T47D (cell line): Measurements from ENCODE around the gene ASCL4.
A peak's percentile ranks its signal among the peaks of the same experiment; 100 is the strongest.
"Not testable (repeated sequence)": the region's sequence is repeated elsewhere in the genome, so short reads cannot be mapped to it uniquely, and the experiment has no call there.

Source experiments
- DNase-seq, 2 experiments: peaks; one replicate each; pipeline versions ENCODE4 v3.0.0 to v3.0.0-alpha.2; 2011 to 2012; ENCODE audit warnings: low read depth in 1 of 2, low spot score in 1 of 2
- JUND ChIP-seq: IDR thresholded peaks from 2 replicates; pipeline ENCODE4 v1.6.1; 2012; ENCODE audit warnings: low read depth
- in situ Hi-C: cut with HindIII; loops from 2 replicates; pipeline ENCODE4 v1.10.0; 2016; ENCODE audit warnings: low sequenced_read_pairs, low pct_unique_long_range_greater_than_20kb

ASCL4 gene, protein sequence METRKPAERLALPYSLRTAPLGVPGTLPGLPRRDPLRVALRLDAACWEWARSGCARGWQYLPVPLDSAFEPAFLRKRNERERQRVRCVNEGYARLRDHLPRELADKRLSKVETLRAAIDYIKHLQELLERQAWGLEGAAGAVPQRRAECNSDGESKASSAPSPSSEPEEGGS

DNA sequence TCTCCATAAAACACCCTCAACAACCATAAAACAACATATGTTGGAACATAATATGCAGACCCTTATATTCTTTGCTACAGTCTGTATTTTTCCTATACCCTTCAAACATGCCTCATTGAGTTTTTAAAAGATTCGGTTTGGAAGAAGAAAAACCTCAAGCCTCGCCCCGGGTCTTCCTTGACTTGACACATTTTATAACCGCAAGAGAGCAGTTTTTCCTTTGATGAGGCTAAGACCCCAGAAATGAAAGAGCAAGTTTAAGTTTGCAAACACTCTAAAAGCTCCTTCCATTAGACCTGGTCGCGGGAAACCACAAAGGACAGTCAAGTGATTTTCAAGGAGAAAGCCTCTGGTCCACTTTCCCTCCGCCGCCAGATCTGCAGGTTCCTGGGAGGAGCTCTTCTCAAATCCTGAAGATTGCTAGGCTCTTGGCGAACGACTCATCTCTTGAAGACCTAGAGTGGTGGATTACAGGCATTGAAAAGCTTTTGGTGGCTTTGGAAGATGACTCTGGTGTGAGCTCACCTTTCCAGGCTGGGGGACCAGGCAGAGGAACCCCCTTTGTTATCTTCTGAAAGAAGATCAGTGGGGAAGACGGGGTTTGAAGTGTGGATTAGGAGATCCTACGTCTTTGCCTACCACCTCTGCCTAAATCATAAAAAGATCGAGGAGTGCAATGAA is at the start of gene ASCL4:
TSS of gene ASCL4 (plus strand) at position 356 of the 681 bp plus-strand sequence. CDS start 515 bp downstream, outside the sequence.
- TF ChIP-seq JUND: no peak
- DNase-seq: peak in 1 of 2 experiments; percentile 26
- in situ Hi-C loops: no loop called here

DNA sequence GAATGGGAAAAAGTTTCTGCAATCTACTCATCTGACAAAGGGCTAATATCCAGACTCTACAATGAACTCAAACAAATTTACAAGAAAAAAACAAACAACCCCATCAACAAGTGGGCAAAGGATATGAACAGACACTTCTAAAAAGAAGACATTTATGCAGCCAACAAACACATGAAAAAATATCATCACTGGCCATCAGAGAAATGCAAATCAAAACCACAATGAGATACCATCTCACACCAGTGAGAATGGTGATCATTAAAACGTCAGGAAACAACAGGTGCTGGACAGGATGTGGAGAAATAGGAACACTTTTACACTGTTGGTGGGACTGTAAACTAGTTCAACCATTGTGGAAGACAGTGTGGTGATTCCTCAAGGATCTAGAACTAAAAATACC is 47.2 kb upstream of the ASCL4 start:
- in situ Hi-C loops, DNase-seq: not testable (repeated sequence)

DNA sequence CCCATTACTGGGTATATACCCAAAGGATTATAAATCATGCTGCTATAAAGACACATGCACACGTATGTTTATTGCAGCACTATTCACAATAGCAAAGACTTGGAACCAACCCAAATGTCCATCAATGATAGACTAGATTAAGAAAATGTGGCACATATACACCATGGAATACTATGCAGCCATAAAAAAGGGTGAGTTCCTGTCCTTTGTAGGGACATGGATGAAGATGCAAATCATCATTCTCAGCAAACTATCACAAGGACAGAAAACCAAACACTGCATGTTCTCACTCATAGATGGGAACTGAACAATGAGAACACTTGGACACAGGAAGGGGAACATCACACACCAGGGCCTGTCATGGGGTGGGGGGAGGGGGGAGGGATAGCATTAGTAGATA is 46.8 kb upstream of the ASCL4 start:
- DNase-seq, in situ Hi-C loops: not testable (repeated sequence)

DNA sequence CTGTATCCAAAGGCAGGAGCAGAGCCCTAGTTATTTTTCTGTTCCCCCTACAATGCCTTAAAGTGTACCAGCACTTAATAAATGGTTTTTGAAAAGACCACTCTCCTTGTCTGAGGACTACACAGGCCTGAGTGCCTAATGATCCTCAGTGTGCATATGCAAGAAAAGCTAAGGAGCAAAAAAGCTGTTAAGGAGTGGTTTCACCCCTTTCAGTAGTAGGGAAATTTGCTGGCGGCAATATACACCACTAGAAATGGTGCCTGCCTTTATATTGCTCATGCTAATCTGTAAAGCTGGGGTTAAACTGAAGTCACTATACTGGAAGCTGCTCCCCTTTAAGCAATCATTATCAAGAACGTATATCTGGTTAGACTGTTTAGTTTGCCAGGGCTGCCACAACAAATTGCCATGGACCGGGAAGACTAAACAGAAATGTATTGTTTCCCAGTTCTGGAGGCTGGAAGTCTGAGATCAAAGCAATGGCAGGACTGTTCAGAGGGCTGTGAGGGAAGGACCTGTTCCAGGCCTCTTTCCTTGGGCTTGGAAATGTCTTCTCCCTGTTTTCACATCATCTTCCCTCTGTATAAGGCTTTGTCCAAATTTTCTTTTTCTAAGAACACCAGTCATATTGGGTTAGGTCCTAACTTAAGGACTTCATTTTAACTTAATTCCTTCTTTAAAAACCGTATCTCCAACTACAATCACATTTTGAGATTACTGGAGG is 43.7 kb upstream of the ASCL4 start:
- in situ Hi-C loops: no loop called here
- no peak for TF ChIP-seq JUND
- DNase-seq: no peak

DNA sequence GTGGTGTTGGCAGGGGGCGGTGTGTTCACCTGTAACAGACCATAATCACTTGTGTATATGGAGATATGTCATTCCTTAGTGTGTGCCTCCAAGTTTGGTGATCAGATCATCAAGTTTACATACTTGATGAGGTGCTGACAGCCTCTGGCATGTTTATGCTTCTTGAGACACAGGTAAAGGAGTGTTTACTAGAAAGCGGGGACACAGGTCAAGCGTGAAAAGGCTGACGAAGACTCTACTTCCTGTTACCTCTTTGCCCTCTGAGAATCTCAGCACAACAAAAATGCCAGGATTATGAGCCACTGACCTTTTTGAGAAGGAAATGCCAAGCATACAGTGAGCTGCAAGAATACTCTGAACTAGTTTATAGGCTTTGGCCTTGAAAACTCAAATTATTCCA is 43.1 kb upstream of the ASCL4 start:
- peak in 1 of 2 experiments; percentile 43 for DNase-seq
- in situ Hi-C loops: no loop called here
- no peak for TF ChIP-seq JUND

DNA sequence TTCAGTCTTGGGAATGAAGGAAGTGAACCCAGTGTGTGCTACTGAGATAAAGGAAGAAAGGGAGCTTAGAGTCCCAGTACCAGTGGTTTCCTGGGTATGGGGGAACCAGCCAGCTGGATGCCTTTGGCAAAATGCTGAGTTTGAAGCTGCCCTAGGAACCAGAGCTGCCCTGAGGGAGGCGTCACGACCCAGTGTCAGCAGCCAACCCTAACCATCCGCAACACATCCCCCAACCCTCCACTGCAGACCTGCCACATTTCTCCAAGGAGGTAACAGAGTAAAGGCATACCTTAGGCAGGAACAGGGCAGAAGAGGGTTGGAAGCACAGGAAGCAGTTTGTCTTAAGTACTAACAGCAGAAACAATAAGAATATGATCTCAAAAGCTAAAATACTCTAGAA is 42.1 kb upstream of the ASCL4 start:
- TF ChIP-seq JUND: no peak
- in situ Hi-C loops: no loop called here
- no peak for DNase-seq

DNA sequence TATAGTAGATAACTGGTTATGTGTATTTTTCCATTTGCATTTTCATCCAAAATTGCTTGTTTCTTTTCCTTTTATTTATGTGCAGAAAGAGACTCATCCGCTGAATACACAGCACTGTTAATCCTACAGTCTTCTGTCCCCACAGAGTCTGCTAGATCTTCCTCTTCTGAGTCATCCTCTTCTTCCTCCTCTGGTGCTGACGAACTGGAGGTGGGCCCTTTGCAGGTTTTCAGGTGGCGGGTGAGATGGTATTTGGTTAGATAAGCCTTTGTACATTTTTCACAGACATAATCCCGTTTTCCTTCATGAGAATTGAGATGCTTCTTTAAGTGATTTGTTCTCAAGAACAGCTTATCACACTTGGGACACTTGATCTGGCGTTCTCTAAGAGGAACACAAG is 40.4 kb upstream of the ASCL4 start:
- in situ Hi-C loops: no loop called here
- no peak for TF ChIP-seq JUND
- DNase-seq: no peak

DNA sequence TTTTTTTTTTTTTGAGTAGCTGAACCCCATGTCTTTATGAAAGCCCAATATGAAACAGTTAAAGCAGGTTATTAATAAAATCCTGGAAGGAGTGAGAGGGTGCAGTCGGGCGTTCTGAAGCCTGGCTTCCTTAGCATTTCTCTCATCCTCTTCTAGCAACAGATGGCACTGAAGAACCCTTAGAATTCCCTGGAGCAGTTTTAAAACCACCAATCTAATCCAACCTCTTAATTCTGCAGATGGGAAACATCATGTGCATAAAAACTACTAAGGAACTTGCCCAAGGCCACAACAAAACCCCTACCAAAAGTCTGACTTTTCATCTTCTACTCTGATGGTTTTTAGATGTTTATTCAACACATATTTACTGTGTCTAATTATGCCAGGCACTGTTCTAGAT is 38.7 kb upstream of the ASCL4 start:
- DNase-seq: no peak
- TF ChIP-seq JUND: no peak
- in situ Hi-C loops: no loop called here

DNA sequence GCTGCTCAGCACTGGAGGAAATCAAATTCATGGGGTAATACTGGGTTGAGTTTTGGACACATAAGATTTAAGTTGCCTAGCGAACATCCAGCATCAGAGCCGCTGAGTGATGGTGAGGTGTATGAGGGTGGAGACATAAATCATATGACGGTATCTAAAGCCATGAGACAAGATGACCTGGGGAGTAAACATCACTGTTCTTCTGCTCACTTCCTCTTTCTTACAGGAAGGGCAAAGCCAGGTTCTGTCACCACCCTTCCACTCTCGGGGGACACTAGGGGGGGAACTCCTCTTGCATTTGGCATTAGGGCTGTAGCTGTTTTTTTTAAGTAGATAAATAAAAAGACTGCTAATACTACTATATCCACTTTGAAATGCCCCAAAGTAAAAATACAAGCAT is 37.6 kb upstream of the ASCL4 start:
- DNase-seq: no peak
- in situ Hi-C loops: no loop called here
- TF ChIP-seq JUND: no peak

DNA sequence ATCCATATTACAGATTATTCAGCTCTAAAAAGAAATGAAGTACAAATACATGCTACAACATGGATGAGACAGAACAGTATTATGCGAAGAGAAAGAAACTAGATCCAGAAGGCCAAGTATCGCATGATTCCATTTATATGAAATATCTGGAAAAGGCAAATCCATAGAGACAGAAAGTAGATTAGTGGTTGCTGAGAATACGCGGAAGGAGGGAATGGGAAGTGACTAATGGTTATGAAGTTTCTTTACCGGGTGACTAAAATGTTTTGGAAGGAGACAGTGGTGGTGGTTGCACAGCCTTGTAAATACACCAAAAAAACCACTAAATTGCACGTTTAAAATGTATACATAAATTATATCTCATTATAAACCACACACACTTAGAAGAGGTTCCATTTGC is 26.0 kb upstream of the ASCL4 start:
- in situ Hi-C loops: no loop called here
- no peak for TF ChIP-seq JUND
- DNase-seq: no peak

DNA sequence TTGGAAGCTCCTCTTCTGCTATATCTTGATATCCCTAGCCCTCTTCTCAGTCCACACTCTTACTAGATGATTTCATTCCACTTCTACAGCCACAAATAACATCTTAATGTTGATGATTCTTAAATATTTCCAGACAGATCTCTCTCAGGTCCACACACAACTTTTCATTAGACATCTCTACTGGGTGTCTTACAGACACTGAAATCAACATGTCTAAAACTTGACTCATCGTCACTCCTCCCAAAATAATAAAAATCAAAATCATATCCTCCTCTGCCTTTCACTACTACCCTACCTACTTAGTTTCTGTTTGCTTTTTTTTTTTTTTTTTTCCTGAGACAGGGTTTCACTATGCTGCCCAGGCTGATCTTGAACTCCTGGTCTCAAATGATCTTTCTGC is 25.4 kb upstream of the ASCL4 start:
- no peak for DNase-seq
- in situ Hi-C loops: no loop called here
- no peak for TF ChIP-seq JUND

DNA sequence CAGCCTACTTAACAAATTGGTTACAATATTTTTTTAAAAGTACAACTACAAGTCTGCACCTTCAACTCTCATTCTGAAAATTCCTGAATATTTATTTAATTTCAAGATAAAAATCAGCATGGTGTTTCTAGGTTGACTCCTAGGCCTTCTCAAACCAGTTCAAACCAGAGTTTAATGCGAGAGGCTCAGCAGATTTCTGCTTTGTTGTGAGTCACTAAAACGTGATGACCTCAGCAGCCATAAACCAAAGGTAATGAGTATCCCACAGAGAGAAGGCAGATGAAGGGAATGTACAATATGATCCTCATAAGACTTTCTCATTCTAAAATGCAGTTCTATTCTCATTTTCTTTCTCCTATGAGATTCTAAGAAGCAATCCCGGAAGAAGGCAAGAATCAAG is 15.1 kb upstream of the ASCL4 start:
- no peak for TF ChIP-seq JUND
- in situ Hi-C loops: no loop called here
- DNase-seq: peak; percentile 40 to 50

DNA sequence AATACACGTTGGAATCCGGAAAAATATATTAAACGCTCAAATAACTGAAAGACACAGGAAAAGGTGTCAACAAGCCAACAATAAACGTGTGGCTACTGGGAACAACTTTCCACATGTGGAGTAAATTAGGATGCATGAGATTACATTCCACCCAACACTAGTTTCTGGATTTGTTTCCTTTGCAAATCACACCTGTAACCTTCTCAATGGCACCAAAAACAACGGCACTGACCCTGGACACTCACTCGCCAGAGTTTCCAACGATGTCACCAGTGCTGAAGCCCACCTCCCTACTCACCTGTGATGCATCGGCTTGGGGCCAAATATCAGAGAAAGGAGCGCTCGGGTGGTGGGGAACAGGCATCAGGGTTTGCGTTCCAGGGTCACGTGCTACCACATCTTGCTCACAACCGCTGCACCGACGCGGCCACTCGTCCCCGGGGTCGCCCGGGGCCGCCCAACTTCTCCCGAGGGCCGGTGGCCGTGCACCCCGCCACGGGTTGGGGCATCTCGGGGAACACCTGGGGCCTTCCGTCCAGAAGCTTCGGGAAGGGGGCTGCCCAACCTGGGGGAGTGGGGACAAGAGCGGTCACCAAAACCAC is 14.2 kb upstream of the ASCL4 start:
- no peak for TF ChIP-seq JUND
- DNase-seq: no peak
- in situ Hi-C loops: no loop called here
